GM18511 (cell line): Measurements from ENCODE around the gene TMOD3.

ENCODE experiments used
- ATAC-seq: cut with Tn5 transposase; IDR thresholded peaks from one replicate; pipeline ENCODE4 v1.9.1; 2021; ENCODE audit warnings: mild to moderate bottlenecking, moderate library complexity; ENCODE audit not compliant: unreplicated experiment

Gene TMOD3

GRCh38 chr15:51904931-51905330, 75.5 kb downstream of the TMOD3 start:
- no peak for ATAC-seq

- ATAC-seq, result no peak
Measured at GRCh38 chr15:51907136-51907862, 77.8 kb downstream of the TMOD3 start.

GRCh38 chr15:51908316-51908715, 78.9 kb downstream of the TMOD3 start:
- no peak for ATAC-seq

- no peak for ATAC-seq
Measured at GRCh38 chr15:51909584-51909983, 80.1 kb downstream of the TMOD3 start.

- ATAC-seq, result no peak
Measured at GRCh38 chr15:51912528-51912927, 83.1 kb downstream of the TMOD3 start.

GRCh38 chr15:51917493-51917892, 88.0 kb downstream of the TMOD3 start:
- ATAC-seq, result no peak

GRCh38 chr15:51924156-51925068, 95.0 kb downstream of the TMOD3 start:
- ATAC-seq, result no peak

- no peak for ATAC-seq
Measured at GRCh38 chr15:51926809-51927208, 97.4 kb downstream of the TMOD3 start.

- ATAC-seq, result no peak
Measured at GRCh38 chr15:51931016-51931415, 101.6 kb downstream of the TMOD3 start.

GRCh38 chr15:51931638-51932037, 102.2 kb downstream of the TMOD3 start:
- ATAC-seq, result no peak

GRCh38 chr15:51932161-51932560, 102.7 kb downstream of the TMOD3 start:
- ATAC-seq, result no peak

- peak; percentile 94 for ATAC-seq
Measured at GRCh38 chr15:51935466-51936104, 106.1 kb downstream of the TMOD3 start.

GRCh38 chr15:51936105-51936478, 106.6 kb downstream of the TMOD3 start:
- ATAC-seq, result peak; percentile 23

GRCh38 chr15:51938286-51938685, 108.8 kb downstream of the TMOD3 start:
- ATAC-seq, result no peak

- no peak for ATAC-seq
Measured at GRCh38 chr15:51939216-51939615, 109.8 kb downstream of the TMOD3 start.

- ATAC-seq, result no peak
Measured at GRCh38 chr15:51947124-51947523, 117.7 kb downstream of the TMOD3 start.

- ATAC-seq, result no peak
Measured at GRCh38 chr15:51952805-51953204, 123.4 kb downstream of the TMOD3 start.

- no peak for ATAC-seq
Measured at GRCh38 chr15:51955504-51955903, 126.1 kb downstream of the TMOD3 start.
